Prostate gland (tissue), 2 donors: ENCODE measurements around the gene RAB3IP. TPM values are rescaled to one million over a fixed set of nuclear protein-coding genes. Genes with fewer than 3 reads are reported as not detected.

Source experiments
- DNase-seq: peaks from one replicate; pipeline ENCODE4 v3.0.0-alpha.2; 2019; ENCODE audit warnings: low spot score
- H3K27ac ChIP-seq, 2 donors: fragments of 200-600 bp; sonication (generic); 2 replicates each; pipeline ENCODE4 v1.5.1; 2017 to 2019
- H3K27me3 ChIP-seq: fragments of 200-600 bp; sonication (generic); replicated peaks from 2 replicates; pipeline ENCODE4 v1.5.1; 2019; ENCODE audit not compliant: insufficient read depth
- H3K36me3 ChIP-seq, 2 donors: fragments of 200-600 bp; sonication (generic); 1 replicate in 1 of 2; 2 replicates in 1 of 2; pipeline versions ENCODE4 v1.5.1 to v1.8.1; 2017 to 2019
- H3K4me1 ChIP-seq: fragments of 200-600 bp; sonication (generic); replicated peaks from 2 replicates; pipeline ENCODE4 v1.5.1; 2019
- H3K4me3 ChIP-seq, 2 donors: fragments of 200-600 bp; sonication (generic); 2 replicates each; pipeline ENCODE4 v1.5.1; 2017 to 2019
- H3K9me3 ChIP-seq: fragments of 200-600 bp; sonication (generic); 2 replicates; pipeline ENCODE4 v1.5.1; 2017
- CTCF ChIP-seq, 4 experiments: fragments of 200-600 bp in 2 of 4; fragments of 450-650 bp in 2 of 4; sonication (generic) in 2 of 4; IDR thresholded peaks; 1 replicate in 3 of 4; 2 replicates in 1 of 4; pipeline ENCODE4 v1.5.1; 2016 to 2019; ENCODE audit warnings: antibody characterized with exemption in 4 of 4, mild to moderate bottlenecking in 2 of 4, moderate library complexity in 2 of 4
- POLR2A ChIP-seq: fragments of 450-650 bp; IDR thresholded peaks from one replicate; pipeline ENCODE4 v1.6.1; 2016; ENCODE audit warnings: antibody characterized with exemption, mild to moderate bottlenecking
- POLR2AphosphoS5 ChIP-seq: sonication (generic); formaldehyde crosslinking; IDR thresholded peaks from one replicate; pipeline ENCODE4 v1.6.1; 2017; ENCODE audit warnings: antibody characterized with exemption
- WGBS: methylation state at CpG from one replicate; pipeline ENCODE4 v1.1.5; 2018; 5-methylcytosine and 5-hydroxymethylcytosine counted together
- intact Hi-C: fragments of 100-400 bp; cut with DNase I; formaldehyde crosslinking; loops from one replicate; pipeline ENCODE4 v1.14.2; 2022
- total RNA-seq, 2 donors: library from RNA; depleted of rRNA; stranded (reverse); fragments of >200 nt; gene quantifications; one replicate each; pipeline ENCODE4 v1.1.0, GENCODE V29; 2016

The RAB3IP gene
- total RNA-seq, 2 donors from 2014 or later = 35.2 to 40.3 TPM

- no peaks in the 10 kb centered on the region for H3K36me3 ChIP-seq
- no peaks in the 10 kb centered on the region for H3K9me3 ChIP-seq
- no peaks in the 10 kb centered on the region for H3K4me1 ChIP-seq
- no peaks in the 10 kb centered on the region for H3K27me3 ChIP-seq
- 53% methylated on average over 1 of the region's 1 CpG for WGBS
- no peak overlapping the region for H3K4me3 ChIP-seq
- DNase-seq = no peak
- intact Hi-C loops = no loop called here
- H3K27ac ChIP-seq = no peak overlapping the region
- TF ChIP-seq CTCF (IDR thresholded peaks at IDR 0.05) = no peak
- no peak for TF ChIP-seq POLR2AphosphoS5
- no peak for TF ChIP-seq POLR2A
Observed at GRCh38 chr12:69732088-69732487, 6.6 kb upstream of the RAB3IP start.

DNA sequence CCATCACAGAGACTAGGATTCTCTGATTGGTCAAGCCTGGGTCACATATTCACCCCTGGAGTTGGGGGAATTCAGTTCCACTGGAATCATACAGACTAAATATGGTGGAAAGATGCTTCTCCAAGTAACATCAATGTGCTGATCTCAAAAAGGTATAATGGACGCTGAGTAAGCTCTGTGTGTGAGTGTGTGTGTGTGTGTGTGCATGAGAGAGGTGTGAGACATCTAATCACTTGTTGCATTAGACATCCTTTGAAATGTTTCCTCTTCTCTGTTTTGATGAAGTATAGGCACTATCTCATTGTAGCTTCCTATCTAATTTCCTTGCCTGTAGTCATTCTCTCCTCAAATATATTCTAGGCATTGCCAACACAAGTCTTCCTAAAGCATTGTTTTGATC is 5.0 kb upstream of the RAB3IP start:
- no peaks in the 10 kb centered on the region for H3K4me1 ChIP-seq
- H3K27ac ChIP-seq = no peak overlapping the region
- intact Hi-C loops = no loop called here
- H3K36me3 ChIP-seq = no peaks in the 10 kb centered on the region
- no peak for TF ChIP-seq CTCF (IDR thresholded peaks at IDR 0.05)
- no peak for TF ChIP-seq POLR2AphosphoS5
- no peak for TF ChIP-seq POLR2A
- H3K9me3 ChIP-seq = no peaks in the 10 kb centered on the region
- DNase-seq = no peak
- no peaks in the 10 kb centered on the region for H3K27me3 ChIP-seq
- no peak overlapping the region for H3K4me3 ChIP-seq
- 82% methylated on average over 1 of the region's 1 CpG for WGBS

- TF ChIP-seq POLR2A (peak; percentile 30), CTCF (IDR thresholded peaks at IDR 0.05) (no peak), POLR2AphosphoS5 (peak; percentile 34)
- H3K4me1 ChIP-seq = no peaks in the 10 kb centered on the region
- no peaks in the 10 kb centered on the region for H3K36me3 ChIP-seq
- H3K4me3 ChIP-seq = peak overlapping the region; percentile 84 to 92
- under 1% methylated on average over 42 of the region's 66 CpGs for WGBS
- H3K27me3 ChIP-seq = no peaks in the 10 kb centered on the region
- peak; percentile 39 for DNase-seq
- intact Hi-C loops = no loop called here
- no peaks in the 10 kb centered on the region for H3K9me3 ChIP-seq
- H3K27ac ChIP-seq = peak overlapping the region; percentile 94 to 95
Observed at GRCh38 chr12:69739287-69740191, 879 bp downstream of the RAB3IP start.

- H3K27ac ChIP-seq = no peak overlapping the region
- no peaks in the 10 kb centered on the region for H3K9me3 ChIP-seq
- no peak overlapping the region for H3K4me3 ChIP-seq
- H3K36me3 ChIP-seq = no peaks in the 10 kb centered on the region
- 87% methylated on average over 4 of the region's 4 CpGs for WGBS
- intact Hi-C loops = no loop called here
- TF ChIP-seq POLR2AphosphoS5 (no peak), POLR2A (no peak), CTCF (IDR thresholded peaks at IDR 0.05) (no peak)
- DNase-seq = no peak
- H3K4me1 ChIP-seq = no peaks in the 10 kb centered on the region
- no peaks in the 10 kb centered on the region for H3K27me3 ChIP-seq
Observed at GRCh38 chr12:69744109-69744508, 5.4 kb downstream of the RAB3IP start.

DNA sequence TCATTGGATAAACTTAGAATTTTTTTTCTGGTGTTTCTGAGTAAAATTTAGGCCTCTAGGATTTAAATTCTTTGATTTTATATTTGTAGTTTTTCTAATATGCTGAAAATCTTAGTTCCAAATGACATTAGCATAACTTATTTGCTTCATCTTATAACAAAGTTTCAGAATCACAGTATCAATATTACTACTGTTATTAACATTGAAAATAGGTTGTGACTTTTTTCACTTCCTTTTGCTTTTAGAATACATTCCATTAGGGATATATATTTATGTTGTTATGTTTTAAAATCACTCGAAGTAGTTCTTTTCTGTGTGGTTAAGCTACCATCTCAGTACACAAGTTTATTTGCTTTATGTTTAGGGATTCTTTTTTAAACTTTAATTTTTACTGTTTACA is 12.8 kb downstream of the RAB3IP start:
- H3K4me1 ChIP-seq = no peaks in the 10 kb centered on the region

More for the DNA sequence above, 12.8 kb downstream of the RAB3IP start:
- WGBS = 41% methylated on average over 1 of the region's 1 CpG
- no peak overlapping the region for H3K27ac ChIP-seq
- no peak for TF ChIP-seq POLR2A
- TF ChIP-seq CTCF (IDR thresholded peaks at IDR 0.05) = no peak
- TF ChIP-seq POLR2AphosphoS5 = no peak
- DNase-seq = no peak
- no peaks in the 10 kb centered on the region for H3K9me3 ChIP-seq
- intact Hi-C loops = no loop called here
- no peaks in the 10 kb centered on the region for H3K27me3 ChIP-seq
- H3K4me3 ChIP-seq = no peak overlapping the region
- H3K36me3 ChIP-seq = no peaks in the 10 kb centered on the region
